Omental fat pad (tissue), 4 donors: ENCODE measurements around the gene GREB1. TPM values are rescaled to one million over a fixed set of nuclear protein-coding genes. Genes with fewer than 3 reads are reported as not detected.

Experiments used
- ATAC-seq: fragments of 150-250 bp; one replicate; pipeline ENCODE4 v1.9.1; 2016; ENCODE audit warnings: mild to moderate bottlenecking, moderate library complexity; ENCODE audit not compliant: low FRiP score
- DNase-seq: peaks from one replicate; pipeline ENCODE4 v3.0.0-alpha.2; 2019; ENCODE audit warnings: low spot score
- total RNA-seq, 4 donors: library from RNA; depleted of rRNA; stranded (reverse); fragments of >200 nt; gene quantifications; one replicate each; pipeline ENCODE4 v1.1.0, GENCODE V29; 2016
- TF ChIP-seq, protein P1 (sequence below), 3 donors: fragments of 450-650 bp; IDR thresholded peaks; one replicate each; pipeline ENCODE4 v1.5.1; 2016 to 2017; ENCODE audit warnings: antibody characterized with exemption in 3 of 3, mild to moderate bottlenecking in 3 of 3, moderate library complexity in 2 of 3

Gene GREB1
- total RNA-seq: 10 to 100 TPM in 1 of 4 donors, 1 to 10 TPM in 3; 1.9 to 12.4 (median 4.1) TPM

DNA sequence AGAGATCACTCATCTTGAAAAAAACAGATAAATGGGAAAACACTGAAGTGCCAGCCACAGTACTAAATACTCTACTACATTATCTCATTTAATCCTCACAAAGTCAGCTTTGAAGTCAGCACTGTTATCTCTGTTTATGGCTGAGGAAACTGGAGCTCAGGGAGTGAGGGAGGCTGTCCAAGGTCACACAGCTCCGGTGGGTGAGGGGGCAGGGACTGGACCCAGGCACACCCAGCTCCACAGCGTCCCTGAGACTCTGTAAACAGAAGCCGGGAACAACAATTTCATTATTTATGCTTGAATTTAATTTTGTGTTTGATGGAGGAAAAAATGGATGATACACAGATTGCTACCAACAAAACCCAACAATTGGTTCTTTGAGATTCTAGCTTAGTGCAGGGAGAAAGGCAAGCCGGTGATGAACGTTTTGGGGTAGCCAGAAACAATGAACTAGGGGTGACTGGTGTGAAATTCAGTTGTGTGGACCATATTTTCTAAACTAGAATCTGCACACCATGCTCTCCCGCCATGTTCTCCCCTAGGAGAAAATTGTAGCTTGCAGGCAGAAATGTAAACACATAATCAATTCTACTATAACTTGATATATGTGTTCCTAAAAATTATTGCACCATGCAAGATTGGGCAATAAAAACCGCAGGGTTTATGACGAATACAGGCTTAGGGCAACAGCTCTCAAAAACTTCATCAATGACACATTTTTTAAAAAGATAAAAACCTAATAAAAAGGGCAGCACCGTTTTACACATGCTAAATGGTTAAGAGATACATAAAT is at the start of gene GREB1:
Gene GREB1, plus strand, starts transcription at position 768 of the 793 bp plus-strand sequence. CDS start 22,570 bp downstream, outside the sequence.
- ATAC-seq (no peak), DNase-seq (no peak)
- TF ChIP-seq, protein P1, sequence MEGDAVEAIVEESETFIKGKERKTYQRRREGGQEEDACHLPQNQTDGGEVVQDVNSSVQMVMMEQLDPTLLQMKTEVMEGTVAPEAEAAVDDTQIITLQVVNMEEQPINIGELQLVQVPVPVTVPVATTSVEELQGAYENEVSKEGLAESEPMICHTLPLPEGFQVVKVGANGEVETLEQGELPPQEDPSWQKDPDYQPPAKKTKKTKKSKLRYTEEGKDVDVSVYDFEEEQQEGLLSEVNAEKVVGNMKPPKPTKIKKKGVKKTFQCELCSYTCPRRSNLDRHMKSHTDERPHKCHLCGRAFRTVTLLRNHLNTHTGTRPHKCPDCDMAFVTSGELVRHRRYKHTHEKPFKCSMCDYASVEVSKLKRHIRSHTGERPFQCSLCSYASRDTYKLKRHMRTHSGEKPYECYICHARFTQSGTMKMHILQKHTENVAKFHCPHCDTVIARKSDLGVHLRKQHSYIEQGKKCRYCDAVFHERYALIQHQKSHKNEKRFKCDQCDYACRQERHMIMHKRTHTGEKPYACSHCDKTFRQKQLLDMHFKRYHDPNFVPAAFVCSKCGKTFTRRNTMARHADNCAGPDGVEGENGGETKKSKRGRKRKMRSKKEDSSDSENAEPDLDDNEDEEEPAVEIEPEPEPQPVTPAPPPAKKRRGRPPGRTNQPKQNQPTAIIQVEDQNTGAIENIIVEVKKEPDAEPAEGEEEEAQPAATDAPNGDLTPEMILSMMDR (IDR thresholded peaks at IDR 0.05): no peak

- TF ChIP-seq, protein P1 (IDR thresholded peaks at IDR 0.05): no peak
- ATAC-seq (no peak), DNase-seq (no peak)
Observed at GRCh38 chr2:11488809-11489208, 45.0 kb upstream of the GREB1 start.

DNA sequence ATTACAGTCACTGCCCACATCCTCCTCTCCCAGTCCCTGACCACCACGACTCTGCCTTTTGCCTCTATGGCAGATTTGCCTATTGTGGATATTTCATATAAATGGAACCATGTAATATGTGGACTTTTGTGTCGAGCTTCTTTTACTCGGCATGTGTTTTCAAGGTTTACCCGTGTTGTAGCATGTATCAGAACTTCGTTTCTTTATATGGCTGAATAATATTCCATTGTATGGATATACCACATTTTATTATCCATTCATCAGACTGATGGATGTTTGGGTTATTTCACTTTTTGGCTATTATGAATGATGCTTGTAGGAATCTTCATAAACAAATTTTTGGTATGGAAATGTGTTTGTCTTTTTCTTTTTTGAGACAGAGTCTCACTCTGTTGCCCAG is 43.7 kb upstream of the GREB1 start:
- TF ChIP-seq, protein P1 (IDR thresholded peaks at IDR 0.05): no peak
- ATAC-seq (no peak), DNase-seq (no peak)

DNA sequence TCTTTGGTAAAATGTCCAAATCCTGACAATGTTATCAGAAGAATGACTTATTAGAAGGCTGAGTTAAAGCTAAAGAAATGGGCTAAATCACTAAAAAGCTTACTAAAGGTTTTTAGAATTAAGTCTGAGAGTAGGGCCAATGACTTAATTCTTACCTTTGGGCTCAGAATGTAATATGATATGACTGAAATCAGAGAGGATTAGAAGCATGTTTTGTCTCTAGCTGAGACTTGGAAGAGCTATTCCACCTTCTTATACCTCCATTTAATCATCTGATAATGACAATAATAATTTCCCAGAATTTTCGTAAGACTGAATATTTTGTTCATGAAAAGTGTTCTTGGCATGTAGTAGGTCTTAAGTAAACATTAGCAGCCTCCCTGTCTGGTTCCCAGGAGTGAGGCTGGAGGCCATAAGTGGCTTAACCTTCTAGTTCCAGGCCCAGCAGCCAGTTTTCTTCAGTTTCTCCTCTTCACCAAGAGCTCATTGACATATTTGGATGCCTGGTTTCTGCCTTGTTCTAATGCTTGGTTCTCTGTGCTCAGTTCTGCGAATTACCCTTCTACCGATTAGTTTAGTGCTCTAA is 42.4 kb upstream of the GREB1 start:
- TF ChIP-seq, protein P1 (IDR thresholded peaks at IDR 0.05): no peak
- DNase-seq (no peak), ATAC-seq (no peak)

DNA sequence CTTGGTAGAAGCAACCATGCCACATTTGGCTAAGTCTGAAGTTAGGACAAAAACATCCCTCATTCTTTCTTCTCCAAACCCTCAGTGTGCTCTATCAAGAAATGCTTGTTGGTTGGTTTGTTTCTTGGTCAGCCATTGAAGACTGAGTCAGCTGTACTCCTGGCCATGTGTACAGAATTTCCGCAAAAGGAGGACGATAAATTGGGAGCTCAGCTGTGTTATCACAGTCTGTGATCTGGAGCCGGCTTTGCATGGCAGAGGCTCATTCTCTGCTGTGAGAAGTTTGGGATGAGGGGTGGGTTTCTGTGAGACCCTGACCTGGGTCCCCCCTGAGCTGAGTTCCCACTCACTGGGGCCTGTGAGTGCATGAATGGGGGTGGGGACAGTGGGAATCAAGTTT is 41.6 kb upstream of the GREB1 start:
- TF ChIP-seq, protein P1 (IDR thresholded peaks at IDR 0.05): no peak
- no peak for DNase-seq
- no peak for ATAC-seq

GRCh38 chr2:11492720-11493119 is 41.1 kb upstream of the GREB1 start:
- ATAC-seq (no peak), DNase-seq (no peak)
- TF ChIP-seq, protein P1 (IDR thresholded peaks at IDR 0.05): no peak

DNA sequence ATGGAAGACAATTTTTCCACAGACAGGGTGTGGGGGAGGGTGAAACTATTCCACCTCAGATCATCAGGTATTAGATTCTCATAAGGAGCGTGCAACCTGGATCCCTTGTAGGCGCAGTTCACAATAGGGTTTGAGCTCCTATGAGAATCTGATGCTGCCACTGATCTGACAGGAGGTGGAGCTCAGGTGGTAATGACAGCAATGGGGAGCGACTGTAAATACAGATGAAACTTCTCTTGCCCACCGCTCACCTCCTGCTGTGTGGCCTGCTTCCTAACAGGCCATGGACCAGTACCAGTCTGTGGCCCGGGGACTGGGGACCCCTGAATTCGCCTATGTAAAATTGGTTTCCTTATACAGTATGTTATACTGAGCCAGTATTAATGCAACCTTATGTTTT is 40.6 kb upstream of the GREB1 start:
- DNase-seq: no peak
- TF ChIP-seq, protein P1 (IDR thresholded peaks at IDR 0.05): no peak

More for the DNA sequence above, 40.6 kb upstream of the GREB1 start:
- ATAC-seq: no peak
